Spleen (tissue), 7 donors: ENCODE data around the gene DTX1.

Experiments used
- POLR2A ChIP-seq, 3 donors: fragments of 450-650 bp; IDR thresholded peaks; one replicate each; pipeline ENCODE4 v1.5.1; 2017; ENCODE audit warnings: antibody characterized with exemption in 3 of 3, mild to moderate bottlenecking in 1 of 3
- TF ChIP-seq, protein P1 (sequence below), 11 experiments: fragments of 200-600 bp in 7 of 11; fragments of 450-650 bp in 4 of 11; sonication (generic) in 4 of 11; IDR thresholded peaks in 8 of 11; conservative IDR thresholded peaks in 3 of 11; 1 replicate in 7 of 11; 2 replicates in 4 of 11; pipeline versions ENCODE4 v1.4.0 to v1.8.0; 2016 to 2021; ENCODE audit warnings: antibody characterized with exemption in 11 of 11, inconsistent platforms in 4 of 11, mild to moderate bottlenecking in 1 of 11
- donor health status: DM: no; HTN: no; CAD: no; lungs with moderate emphysema.
- donor health status: DM: no; HTN: no; CAD: no.
- donor health status: DM: no; HTN: no; CAD: no.

DNA sequence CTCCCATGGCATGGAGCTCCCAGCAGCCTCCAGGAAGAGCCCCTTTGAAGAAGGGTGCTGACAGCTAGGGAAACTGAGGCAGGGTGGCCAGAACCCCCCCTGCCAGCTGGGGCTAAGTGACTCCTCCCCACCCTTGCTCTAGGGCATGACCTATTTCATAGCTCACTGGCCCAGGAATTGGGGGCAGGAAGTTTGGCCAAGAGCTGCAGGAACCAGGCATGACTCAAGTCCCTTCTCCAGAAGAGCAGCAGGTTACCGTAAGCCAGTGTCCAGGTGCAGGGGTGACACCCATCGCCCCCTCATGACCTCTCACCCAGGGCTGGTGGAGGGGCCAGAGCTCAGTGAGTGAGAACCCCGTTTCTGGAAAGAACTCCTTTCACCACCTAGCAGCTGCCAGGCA is 77.1 kb downstream of the DTX1 start:
- TF ChIP-seq POLR2A (IDR thresholded peaks at IDR 0.05): no peak
- TF ChIP-seq, protein P1, sequence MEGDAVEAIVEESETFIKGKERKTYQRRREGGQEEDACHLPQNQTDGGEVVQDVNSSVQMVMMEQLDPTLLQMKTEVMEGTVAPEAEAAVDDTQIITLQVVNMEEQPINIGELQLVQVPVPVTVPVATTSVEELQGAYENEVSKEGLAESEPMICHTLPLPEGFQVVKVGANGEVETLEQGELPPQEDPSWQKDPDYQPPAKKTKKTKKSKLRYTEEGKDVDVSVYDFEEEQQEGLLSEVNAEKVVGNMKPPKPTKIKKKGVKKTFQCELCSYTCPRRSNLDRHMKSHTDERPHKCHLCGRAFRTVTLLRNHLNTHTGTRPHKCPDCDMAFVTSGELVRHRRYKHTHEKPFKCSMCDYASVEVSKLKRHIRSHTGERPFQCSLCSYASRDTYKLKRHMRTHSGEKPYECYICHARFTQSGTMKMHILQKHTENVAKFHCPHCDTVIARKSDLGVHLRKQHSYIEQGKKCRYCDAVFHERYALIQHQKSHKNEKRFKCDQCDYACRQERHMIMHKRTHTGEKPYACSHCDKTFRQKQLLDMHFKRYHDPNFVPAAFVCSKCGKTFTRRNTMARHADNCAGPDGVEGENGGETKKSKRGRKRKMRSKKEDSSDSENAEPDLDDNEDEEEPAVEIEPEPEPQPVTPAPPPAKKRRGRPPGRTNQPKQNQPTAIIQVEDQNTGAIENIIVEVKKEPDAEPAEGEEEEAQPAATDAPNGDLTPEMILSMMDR (IDR thresholded peaks at IDR 0.05 in 8 of 11, conservative IDR thresholded peaks at IDR 0.05 in 3 of 11): no peak
